A549 (cell line): ENCODE data around the gene IPO5.

Source experiments
- GATA3 ChIP-seq: IDR thresholded peaks from 2 replicates; pipeline ENCODE4 v1.6.1; 2012; ENCODE audit warnings: borderline replicate concordance
- MAFK ChIP-seq: fragments of 450-650 bp; IDR thresholded peaks from 2 replicates; pipeline ENCODE4 v1.6.1; 2014; ENCODE audit not compliant: partially characterized antibody
- POLR2A ChIP-seq: IDR thresholded peaks from 2 replicates; pipeline ENCODE4 v1.6.1; 2012; ENCODE audit warnings: mild to moderate bottlenecking, low read length
- TF ChIP-seq, protein P1 (sequence below): fragments of 450-650 bp; IDR thresholded peaks from 2 replicates; pipeline ENCODE4 v1.6.1; 2014; ENCODE audit warnings: antibody characterized with exemption
- TF ChIP-seq, protein P2 (sequence below): fragments of >200 bp; sonication (Bioruptor Twin); formaldehyde crosslinking; IDR thresholded peaks from 3 replicates; pipeline ENCODE4 v1.5.1; 2016
- TF ChIP-seq, protein P3 (sequence below): IDR thresholded peaks from 2 replicates; pipeline ENCODE4 v1.6.1; 2012
- TF ChIP-seq, protein P4 (sequence below): fragments of 150-350 bp; IDR thresholded peaks from 2 replicates; pipeline ENCODE4 v1.6.1; 2014; ENCODE audit warnings: low read depth, mild to moderate bottlenecking, low read length

DNA sequence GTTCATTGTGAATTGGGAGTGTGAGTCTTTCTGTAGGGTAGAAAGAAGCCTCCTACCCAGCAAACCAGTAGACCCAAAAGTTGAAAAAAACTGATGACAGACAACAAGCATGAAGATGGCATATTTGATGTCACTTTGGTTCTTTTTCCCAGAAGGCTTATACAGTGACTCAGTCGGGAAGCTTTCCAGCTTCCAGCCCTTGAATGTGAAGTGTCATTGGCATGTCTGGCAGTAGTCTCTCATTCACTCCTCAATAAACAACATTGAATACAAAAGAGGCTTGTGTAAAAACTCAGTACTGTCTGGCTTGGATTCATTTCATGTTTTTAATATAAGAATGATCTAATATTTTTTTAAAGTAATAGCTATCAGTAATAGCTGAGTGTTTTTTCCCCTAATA, 68.7 kb downstream of the IPO5 start:
- TF ChIP-seq, protein P1, sequence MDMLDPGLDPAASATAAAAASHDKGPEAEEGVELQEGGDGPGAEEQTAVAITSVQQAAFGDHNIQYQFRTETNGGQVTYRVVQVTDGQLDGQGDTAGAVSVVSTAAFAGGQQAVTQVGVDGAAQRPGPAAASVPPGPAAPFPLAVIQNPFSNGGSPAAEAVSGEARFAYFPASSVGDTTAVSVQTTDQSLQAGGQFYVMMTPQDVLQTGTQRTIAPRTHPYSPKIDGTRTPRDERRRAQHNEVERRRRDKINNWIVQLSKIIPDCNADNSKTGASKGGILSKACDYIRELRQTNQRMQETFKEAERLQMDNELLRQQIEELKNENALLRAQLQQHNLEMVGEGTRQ = no peak
- TF ChIP-seq, protein P2, sequence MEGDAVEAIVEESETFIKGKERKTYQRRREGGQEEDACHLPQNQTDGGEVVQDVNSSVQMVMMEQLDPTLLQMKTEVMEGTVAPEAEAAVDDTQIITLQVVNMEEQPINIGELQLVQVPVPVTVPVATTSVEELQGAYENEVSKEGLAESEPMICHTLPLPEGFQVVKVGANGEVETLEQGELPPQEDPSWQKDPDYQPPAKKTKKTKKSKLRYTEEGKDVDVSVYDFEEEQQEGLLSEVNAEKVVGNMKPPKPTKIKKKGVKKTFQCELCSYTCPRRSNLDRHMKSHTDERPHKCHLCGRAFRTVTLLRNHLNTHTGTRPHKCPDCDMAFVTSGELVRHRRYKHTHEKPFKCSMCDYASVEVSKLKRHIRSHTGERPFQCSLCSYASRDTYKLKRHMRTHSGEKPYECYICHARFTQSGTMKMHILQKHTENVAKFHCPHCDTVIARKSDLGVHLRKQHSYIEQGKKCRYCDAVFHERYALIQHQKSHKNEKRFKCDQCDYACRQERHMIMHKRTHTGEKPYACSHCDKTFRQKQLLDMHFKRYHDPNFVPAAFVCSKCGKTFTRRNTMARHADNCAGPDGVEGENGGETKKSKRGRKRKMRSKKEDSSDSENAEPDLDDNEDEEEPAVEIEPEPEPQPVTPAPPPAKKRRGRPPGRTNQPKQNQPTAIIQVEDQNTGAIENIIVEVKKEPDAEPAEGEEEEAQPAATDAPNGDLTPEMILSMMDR = no peak
- TF ChIP-seq POLR2A = no peak
- TF ChIP-seq, protein P3, sequence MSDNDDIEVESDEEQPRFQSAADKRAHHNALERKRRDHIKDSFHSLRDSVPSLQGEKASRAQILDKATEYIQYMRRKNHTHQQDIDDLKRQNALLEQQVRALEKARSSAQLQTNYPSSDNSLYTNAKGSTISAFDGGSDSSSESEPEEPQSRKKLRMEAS = no peak
- TF ChIP-seq, protein P4, sequence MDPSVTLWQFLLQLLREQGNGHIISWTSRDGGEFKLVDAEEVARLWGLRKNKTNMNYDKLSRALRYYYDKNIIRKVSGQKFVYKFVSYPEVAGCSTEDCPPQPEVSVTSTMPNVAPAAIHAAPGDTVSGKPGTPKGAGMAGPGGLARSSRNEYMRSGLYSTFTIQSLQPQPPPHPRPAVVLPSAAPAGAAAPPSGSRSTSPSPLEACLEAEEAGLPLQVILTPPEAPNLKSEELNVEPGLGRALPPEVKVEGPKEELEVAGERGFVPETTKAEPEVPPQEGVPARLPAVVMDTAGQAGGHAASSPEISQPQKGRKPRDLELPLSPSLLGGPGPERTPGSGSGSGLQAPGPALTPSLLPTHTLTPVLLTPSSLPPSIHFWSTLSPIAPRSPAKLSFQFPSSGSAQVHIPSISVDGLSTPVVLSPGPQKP = no peak
- TF ChIP-seq GATA3 = no peak
- TF ChIP-seq MAFK = no peak
